HG02981 (cell line): ENCODE results near the gene KIF1B.
A peak's percentile ranks its signal among the peaks of the same experiment; 100 is the strongest.
"Not testable (repeated sequence)": the region's sequence is repeated elsewhere in the genome, so short reads cannot be mapped to it uniquely, and the experiment has no call there.

ENCODE experiments used
- ATAC-seq: cut with Tn5 transposase; IDR thresholded peaks from one replicate; pipeline ENCODE4 v1.9.1; 2021; ENCODE audit warnings: mild to moderate bottlenecking, moderate library complexity; ENCODE audit not compliant: unreplicated experiment

The KIF1B gene

GRCh38 chr1:10380594-10381275 is 170.4 kb downstream of the KIF1B start:
- no peak for ATAC-seq

GRCh38 chr1:10383630-10384029 is 173.3 kb downstream of the KIF1B start:
- ATAC-seq = no peak

GRCh38 chr1:10384219-10384618 is 173.8 kb downstream of the KIF1B start:
- no peak for ATAC-seq

- no peak for ATAC-seq
These were observed 176.6 kb downstream of the KIF1B start for GRCh38 chr1:10386761-10387676.

- ATAC-seq = no peak
These were observed 177.5 kb downstream of the KIF1B start for GRCh38 chr1:10387677-10388386.

- no peak for ATAC-seq
These were observed 178.0 kb downstream of the KIF1B start for GRCh38 chr1:10388387-10388715.

GRCh38 chr1:10389271-10389973 is 179.1 kb downstream of the KIF1B start:
- ATAC-seq = no peak

- no peak for ATAC-seq
These were observed 186.5 kb downstream of the KIF1B start for GRCh38 chr1:10396870-10397269.

GRCh38 chr1:10398278-10398733 is 187.9 kb downstream of the KIF1B start:
- peak; percentile 25 for ATAC-seq

GRCh38 chr1:10398734-10399443 is 188.5 kb downstream of the KIF1B start, which contains the start of gene PGD:
TSS of gene PGD (plus strand) at chr1:10399064. CDS start at chr1:10399118, 54 bp downstream.
- ATAC-seq = peak; percentile 95

- no peak for ATAC-seq
These were observed 189.1 kb downstream of the KIF1B start for GRCh38 chr1:10399444-10399941.

- ATAC-seq = no peak
These were observed 189.6 kb downstream of the KIF1B start for GRCh38 chr1:10400013-10400412.

- no peak for ATAC-seq
These were observed 190.9 kb downstream of the KIF1B start for GRCh38 chr1:10401281-10401680.

- ATAC-seq = no peak
These were observed 192.4 kb downstream of the KIF1B start for GRCh38 chr1:10402729-10403274.

- ATAC-seq = no peak
These were observed 196.8 kb downstream of the KIF1B start for GRCh38 chr1:10407201-10407600.

GRCh38 chr1:10415211-10415930 is 205.0 kb downstream of the KIF1B start:
- no peak for ATAC-seq

GRCh38 chr1:10415967-10416366 is 205.6 kb downstream of the KIF1B start:
- ATAC-seq = not testable (repeated sequence)

GRCh38 chr1:10418741-10419140 is 208.4 kb downstream of the KIF1B start:
- ATAC-seq = not testable (repeated sequence)

- ATAC-seq = no peak
These were observed 209.0 kb downstream of the KIF1B start for GRCh38 chr1:10419351-10419750.
